ENCODE results near the gene RRAS2. TPM values are rescaled to one million over a fixed set of nuclear protein-coding genes. Genes with fewer than 3 reads are reported as not detected.

RRAS2 gene
- total RNA-seq, 4 donors from 2014 or later, result 26.4 to 36.7 (median 31.8) TPM

- DNase-seq (ENCODE audit: low spot score in 2 of 2), result no peak
- intact Hi-C loops (cut with DNase I; ENCODE audit: low total_unique reads), result no loop called here
- WGBS, 2 donors, result 77 to 86% methylated on average over 4 of the region's 4 CpGs
- TF ChIP-seq POLR2A (IDR thresholded peaks at IDR 0.05) (no peak), CTCF (IDR thresholded peaks at IDR 0.05) (no peak)
- no peak overlapping the region for H3K4me3 ChIP-seq (ENCODE audit: low read depth, poor library complexity, severe bottlenecking)
These were observed 23.0 kb upstream of the RRAS2 start for GRCh38 chr11:14381968-14382367.

- TF ChIP-seq CTCF (IDR thresholded peaks at IDR 0.05) (no peak), POLR2A (IDR thresholded peaks at IDR 0.05) (no peak)
- WGBS, 2 donors, result 1 to 2% methylated on average over 23 to 32 of the region's 54 CpGs
- intact Hi-C loops (cut with DNase I; ENCODE audit: low total_unique reads), result no loop called here
- H3K4me3 ChIP-seq (ENCODE audit: low read depth, poor library complexity, severe bottlenecking), result peak overlapping the region; percentile 34
- DNase-seq (ENCODE audit: low spot score in 2 of 2), result peak; percentile 38 to 94
These were observed 22.1 kb upstream of the RRAS2 start for GRCh38 chr11:14380947-14381561.

- 70 to 71% methylated on average over 14 of the region's 14 CpGs for WGBS, 2 donors
- no peak for TF ChIP-seq POLR2A (IDR thresholded peaks at IDR 0.05)
- no peak for TF ChIP-seq CTCF (IDR thresholded peaks at IDR 0.05)
- no peak overlapping the region for H3K4me3 ChIP-seq (ENCODE audit: low read depth, poor library complexity, severe bottlenecking)
- intact Hi-C loops (cut with DNase I; ENCODE audit: low total_unique reads), result no loop called here
- no peak for DNase-seq (ENCODE audit: low spot score in 2 of 2)
These were observed 21.3 kb upstream of the RRAS2 start for GRCh38 chr11:14380125-14380936.

- DNase-seq (ENCODE audit: low spot score in 2 of 2), result no peak
- TF ChIP-seq POLR2A (IDR thresholded peaks at IDR 0.05), result no peak
- no peak for TF ChIP-seq CTCF (IDR thresholded peaks at IDR 0.05)
- no peak overlapping the region for H3K4me3 ChIP-seq (ENCODE audit: low read depth, poor library complexity, severe bottlenecking)
- intact Hi-C loops (cut with DNase I; ENCODE audit: low total_unique reads), result no loop called here
These were observed 19.2 kb upstream of the RRAS2 start for GRCh38 chr11:14378171-14378570.

- no peak for DNase-seq (ENCODE audit: low spot score in 2 of 2)
- no peak for TF ChIP-seq CTCF (IDR thresholded peaks at IDR 0.05)
- no peak for TF ChIP-seq POLR2A (IDR thresholded peaks at IDR 0.05)
- WGBS, 2 donors, result 71 to 74% methylated on average over 2 of the region's 2 CpGs
- intact Hi-C loops (cut with DNase I; ENCODE audit: low total_unique reads), result no loop called here
- no peak overlapping the region for H3K4me3 ChIP-seq (ENCODE audit: low read depth, poor library complexity, severe bottlenecking)
These were observed 17.9 kb upstream of the RRAS2 start for GRCh38 chr11:14376920-14377319.
